Choroid plexus epithelial cell (primary cell): Measurements from ENCODE around the gene SDC1.

Source experiments
- DNase-seq: peaks from one replicate; pipeline ENCODE4 v3.0.0-alpha.2; 2010; ENCODE audit warnings: low read depth
- H3K4me3 ChIP-seq: 2 replicates; pipeline ENCODE4 v1.5.1; 2011; ENCODE audit warnings: low read depth, mild to moderate bottlenecking, control low read depth, low read length, moderate library complexity
- TF ChIP-seq, protein P1 (sequence below): conservative IDR thresholded peaks from 2 replicates; pipeline ENCODE4 v1.5.1; 2011; ENCODE audit warnings: low read depth, mild to moderate bottlenecking, control low read depth, inconsistent platforms, low read length, moderate library complexity

Gene SDC1

DNA sequence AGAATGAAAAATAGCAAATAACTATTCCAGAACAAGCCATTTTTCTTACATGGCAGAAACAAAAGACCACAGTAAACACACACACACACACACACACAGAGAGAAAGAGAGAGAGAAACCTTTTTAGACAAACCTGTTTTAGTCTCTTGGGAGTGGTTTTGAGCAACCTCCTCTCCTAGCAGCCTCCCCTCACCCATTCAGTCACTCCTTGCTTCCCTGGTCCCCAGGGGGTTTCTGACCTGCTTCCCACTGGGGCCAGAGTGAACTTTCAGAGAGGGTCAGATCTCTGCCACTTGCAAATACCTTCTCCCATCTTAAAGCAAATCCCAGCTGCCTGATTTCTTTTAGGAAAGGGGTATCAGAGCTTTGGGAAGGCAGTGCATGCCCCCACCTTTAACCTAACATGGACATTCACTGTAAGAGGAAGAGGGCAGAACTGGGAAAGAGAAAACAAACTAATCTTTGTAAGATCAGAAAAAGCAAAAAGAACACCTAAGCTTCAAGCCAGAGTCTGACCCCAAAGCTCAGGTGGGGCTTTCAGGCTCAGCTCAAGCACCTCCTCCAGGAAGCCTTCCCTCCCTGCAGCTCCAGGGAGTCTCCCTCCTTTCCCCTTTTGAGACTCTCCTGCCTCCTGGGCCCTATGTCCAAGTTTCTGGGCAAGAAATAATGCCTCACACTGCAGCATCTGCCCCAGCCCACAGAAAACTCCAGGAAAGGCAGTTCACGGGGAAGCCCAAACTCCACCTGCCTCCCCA lies 2.7 kb downstream of the SDC1 start:
- no peak overlapping the region for H3K4me3 ChIP-seq
- DNase-seq = no peak
- TF ChIP-seq, protein P1, sequence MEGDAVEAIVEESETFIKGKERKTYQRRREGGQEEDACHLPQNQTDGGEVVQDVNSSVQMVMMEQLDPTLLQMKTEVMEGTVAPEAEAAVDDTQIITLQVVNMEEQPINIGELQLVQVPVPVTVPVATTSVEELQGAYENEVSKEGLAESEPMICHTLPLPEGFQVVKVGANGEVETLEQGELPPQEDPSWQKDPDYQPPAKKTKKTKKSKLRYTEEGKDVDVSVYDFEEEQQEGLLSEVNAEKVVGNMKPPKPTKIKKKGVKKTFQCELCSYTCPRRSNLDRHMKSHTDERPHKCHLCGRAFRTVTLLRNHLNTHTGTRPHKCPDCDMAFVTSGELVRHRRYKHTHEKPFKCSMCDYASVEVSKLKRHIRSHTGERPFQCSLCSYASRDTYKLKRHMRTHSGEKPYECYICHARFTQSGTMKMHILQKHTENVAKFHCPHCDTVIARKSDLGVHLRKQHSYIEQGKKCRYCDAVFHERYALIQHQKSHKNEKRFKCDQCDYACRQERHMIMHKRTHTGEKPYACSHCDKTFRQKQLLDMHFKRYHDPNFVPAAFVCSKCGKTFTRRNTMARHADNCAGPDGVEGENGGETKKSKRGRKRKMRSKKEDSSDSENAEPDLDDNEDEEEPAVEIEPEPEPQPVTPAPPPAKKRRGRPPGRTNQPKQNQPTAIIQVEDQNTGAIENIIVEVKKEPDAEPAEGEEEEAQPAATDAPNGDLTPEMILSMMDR = no peak

DNA sequence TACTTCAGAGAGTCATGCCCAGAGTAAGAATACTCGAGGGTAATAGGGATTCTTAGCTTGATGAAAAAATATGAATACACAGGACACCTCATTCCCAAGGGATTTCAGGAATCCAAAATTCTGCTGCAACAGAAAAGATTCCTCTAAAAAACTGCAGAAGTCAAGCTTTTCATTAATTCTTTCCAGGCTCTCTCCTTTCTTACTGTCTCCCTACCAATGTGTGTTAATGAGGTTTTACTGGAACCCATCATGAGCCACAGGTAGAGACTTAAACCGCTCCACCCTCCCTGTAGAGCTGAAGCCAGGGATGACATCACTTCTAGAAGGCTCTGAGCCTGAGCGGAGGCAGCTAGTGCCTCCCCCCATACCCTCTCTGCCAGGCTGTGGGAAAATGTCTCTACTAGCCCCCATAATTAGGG lies 3.4 kb downstream of the SDC1 start:
- H3K4me3 ChIP-seq = no peak overlapping the region
- DNase-seq = peak; percentile 30
- TF ChIP-seq, protein P1 = no peak

DNA sequence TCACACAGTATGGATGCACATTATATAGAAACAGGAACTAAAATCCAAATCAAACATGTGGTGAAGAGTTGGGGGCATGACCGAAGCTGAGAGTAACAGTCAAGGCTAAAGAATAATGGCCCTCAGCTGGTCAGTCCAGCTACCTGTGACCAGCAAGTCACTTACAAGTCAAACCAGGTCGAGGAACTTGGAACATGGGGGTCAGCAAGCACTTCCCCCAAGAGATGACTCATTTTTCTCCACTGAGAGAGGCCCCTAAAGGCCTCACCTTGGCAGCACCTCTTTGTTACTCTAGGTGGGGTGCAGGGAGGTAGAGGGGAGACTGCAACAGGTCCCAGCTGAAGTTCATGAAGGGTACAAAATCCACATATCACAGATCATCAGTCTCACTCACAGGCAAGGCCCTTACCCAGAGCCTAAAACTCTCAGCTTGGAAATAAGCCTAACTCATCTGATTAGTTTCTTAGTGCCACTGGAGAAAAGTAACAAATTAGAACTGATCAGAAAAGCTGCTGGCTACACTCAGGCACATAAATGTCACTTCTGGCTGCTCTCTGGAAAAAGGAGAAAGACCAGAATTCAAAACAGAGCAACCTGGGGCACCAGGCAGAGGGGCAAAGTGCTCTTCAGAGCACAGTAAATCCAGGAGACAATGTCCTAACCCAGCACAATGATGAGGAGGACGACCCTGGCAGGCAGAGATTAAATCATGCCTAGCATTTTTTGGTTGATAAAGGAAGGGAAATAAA lies 4.0 kb downstream of the SDC1 start:
- H3K4me3 ChIP-seq = no peak overlapping the region
- DNase-seq = no peak
- TF ChIP-seq, protein P1 = no peak

DNA sequence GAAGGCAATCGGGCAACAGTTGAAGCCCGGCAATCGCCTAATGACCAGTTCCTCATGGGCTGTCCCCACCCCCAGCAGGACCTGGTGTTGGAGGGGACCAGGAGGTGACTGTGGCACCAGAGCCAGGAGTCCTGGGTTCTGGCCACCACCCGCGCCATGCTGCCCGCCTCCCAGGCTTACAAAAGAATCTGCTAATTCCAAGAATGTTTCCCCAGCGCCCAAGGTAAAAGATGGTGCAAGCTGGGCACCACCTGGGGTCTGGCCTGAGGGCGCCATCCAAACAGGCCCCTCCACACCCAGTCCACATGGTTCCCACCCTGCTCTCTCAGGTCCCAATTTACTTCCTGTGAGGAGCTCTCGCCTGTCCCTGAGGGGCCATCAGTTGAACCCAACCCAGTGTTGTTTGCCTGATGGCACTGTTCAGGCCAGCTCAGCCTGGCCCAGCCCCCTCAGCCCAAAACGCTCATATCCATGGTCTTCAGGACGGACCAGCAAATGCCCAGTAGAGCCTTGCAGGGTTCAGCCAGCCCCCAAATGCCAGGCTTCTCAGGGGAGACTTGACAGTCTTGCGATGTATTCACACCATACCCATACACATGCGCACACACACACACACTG lies 5.1 kb downstream of the SDC1 start:
- TF ChIP-seq, protein P1 = no peak
- H3K4me3 ChIP-seq = no peak overlapping the region
- no peak for DNase-seq

DNA sequence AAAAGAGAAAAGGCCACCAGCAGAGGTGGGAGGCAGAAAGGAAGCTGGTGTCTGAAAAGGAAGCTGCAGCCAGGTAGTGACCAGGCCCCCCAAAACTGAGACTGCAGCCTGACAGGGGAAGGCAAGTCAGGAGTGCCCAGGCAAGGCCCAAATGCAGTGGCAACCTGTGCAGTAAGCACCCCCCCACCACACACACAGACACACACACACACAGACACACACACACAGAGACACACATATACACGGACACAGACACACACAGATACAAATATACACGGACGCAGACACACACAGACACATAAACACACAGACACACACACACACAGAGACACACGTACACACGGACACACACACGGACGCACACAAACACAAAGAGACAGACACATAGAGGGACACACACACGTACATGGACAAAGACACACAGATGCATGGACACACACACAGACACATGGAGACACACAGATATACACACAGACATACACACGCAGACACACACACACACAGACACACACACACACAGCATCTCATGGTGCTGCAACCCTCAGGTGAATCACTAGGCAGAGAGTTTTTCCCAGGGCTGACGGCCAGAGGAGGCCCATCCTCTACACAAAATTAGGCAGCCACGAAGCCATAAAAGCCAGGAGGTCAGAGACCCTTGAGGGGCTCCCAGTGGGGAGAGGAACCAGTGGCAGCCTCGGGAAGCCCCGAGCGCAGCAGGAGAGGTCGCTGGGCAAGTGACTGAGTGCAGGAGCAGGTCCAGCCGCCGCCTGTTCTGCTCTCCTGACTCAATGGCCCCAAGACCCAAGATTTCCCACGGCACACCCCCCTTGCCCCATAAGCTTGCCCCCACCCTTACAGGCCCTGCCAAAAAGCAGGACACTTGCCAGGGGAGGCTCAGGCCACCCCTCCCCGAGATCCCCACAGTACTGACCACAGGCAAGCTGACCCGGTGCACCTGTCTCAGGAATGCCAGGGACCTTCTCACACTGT lies 6.3 kb downstream of the SDC1 start:
- TF ChIP-seq, protein P1 = no peak
- DNase-seq = no peak
- no peak overlapping the region for H3K4me3 ChIP-seq
